Thyroid gland (tissue), 4 donors: Measurements from ENCODE around the gene CALR.

Experiments used
- POLR2A ChIP-seq, 2 donors: fragments of 450-650 bp; IDR thresholded peaks; one replicate each; pipeline ENCODE4 v1.6.1; 2017; ENCODE audit warnings: antibody characterized with exemption in 2 of 2, mild to moderate bottlenecking in 2 of 2, moderate library complexity in 1 of 2
- TF ChIP-seq, protein P1 (sequence below), 6 experiments: fragments of 200-600 bp in 3 of 6; fragments of 450-650 bp in 3 of 6; sonication (generic) in 3 of 6; IDR thresholded peaks; one replicate each; pipeline ENCODE4 v1.5.1; 2016 to 2019; ENCODE audit warnings: antibody characterized with exemption in 6 of 6, mild to moderate bottlenecking in 2 of 6, inconsistent platforms in 1 of 6, moderate library complexity in 1 of 6

DNA sequence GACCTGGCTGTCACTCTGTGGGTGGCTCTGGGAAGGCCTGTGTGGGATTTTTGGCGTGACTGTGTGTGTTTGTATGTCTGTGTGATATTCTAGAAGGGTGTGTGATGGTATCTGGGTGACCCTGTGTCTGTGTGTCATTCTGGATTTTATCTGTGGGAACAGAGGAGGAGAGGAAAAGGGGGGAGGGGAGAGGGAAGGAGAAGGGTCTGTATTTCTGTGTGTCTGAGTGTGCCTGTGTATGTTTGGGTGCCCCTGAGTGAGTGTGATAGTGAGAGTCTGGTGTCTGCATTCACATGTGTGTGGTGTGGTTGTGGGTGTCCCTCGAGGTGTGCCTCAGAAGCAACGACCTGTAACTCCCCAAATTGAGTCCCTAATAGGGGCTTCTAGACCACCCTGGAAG, 48.8 kb downstream of the CALR start:
- TF ChIP-seq, protein P1, sequence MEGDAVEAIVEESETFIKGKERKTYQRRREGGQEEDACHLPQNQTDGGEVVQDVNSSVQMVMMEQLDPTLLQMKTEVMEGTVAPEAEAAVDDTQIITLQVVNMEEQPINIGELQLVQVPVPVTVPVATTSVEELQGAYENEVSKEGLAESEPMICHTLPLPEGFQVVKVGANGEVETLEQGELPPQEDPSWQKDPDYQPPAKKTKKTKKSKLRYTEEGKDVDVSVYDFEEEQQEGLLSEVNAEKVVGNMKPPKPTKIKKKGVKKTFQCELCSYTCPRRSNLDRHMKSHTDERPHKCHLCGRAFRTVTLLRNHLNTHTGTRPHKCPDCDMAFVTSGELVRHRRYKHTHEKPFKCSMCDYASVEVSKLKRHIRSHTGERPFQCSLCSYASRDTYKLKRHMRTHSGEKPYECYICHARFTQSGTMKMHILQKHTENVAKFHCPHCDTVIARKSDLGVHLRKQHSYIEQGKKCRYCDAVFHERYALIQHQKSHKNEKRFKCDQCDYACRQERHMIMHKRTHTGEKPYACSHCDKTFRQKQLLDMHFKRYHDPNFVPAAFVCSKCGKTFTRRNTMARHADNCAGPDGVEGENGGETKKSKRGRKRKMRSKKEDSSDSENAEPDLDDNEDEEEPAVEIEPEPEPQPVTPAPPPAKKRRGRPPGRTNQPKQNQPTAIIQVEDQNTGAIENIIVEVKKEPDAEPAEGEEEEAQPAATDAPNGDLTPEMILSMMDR (IDR thresholded peaks at IDR 0.05): no peak
- TF ChIP-seq POLR2A (IDR thresholded peaks at IDR 0.05): no peak
